SW 1271 (cell line): ENCODE measurements around the gene FLOT1.
A peak's percentile ranks its signal among the peaks of the same experiment; 100 is the strongest.
"Not testable (repeated sequence)": the region's sequence is repeated elsewhere in the genome, so short reads cannot be mapped to it uniquely, and the experiment has no call there.

Experiments
- DNase-seq, 2 experiments: peaks; one replicate each; lab custom pipeline; 2025; lab: John Stamatoyannopoulos, UW

Gene FLOT1

GRCh38 chr6:30723159-30723842 is 19.2 kb downstream of the FLOT1 start:
- DNase-seq: not testable (repeated sequence)

GRCh38 chr6:30722280-30723112 is 20.0 kb downstream of the FLOT1 start:
- peak in 1 of 2 experiments; percentile 76 for DNase-seq

- not testable (repeated sequence) for DNase-seq
Observed at GRCh38 chr6:30722025-30722279, 20.5 kb downstream of the FLOT1 start.

GRCh38 chr6:30721198-30722024 is 21.1 kb downstream of the FLOT1 start:
- DNase-seq: peak; percentile 46 to 86

- DNase-seq: peak in 1 of 2 experiments; percentile 49
Observed at GRCh38 chr6:30720738-30721197, 21.7 kb downstream of the FLOT1 start.

GRCh38 chr6:30719791-30720737 is 22.4 kb downstream of the FLOT1 start, which contains the start of gene TUBB:
Gene TUBB (plus strand): TSS chr6:30720352. CDS start chr6:30720507, 155 bp downstream.
- DNase-seq: peak; percentile 91 to 98

- DNase-seq: no peak
Observed at GRCh38 chr6:30719356-30719755, 23.1 kb downstream of the FLOT1 start.

- DNase-seq: not testable (repeated sequence)
Observed at GRCh38 chr6:30717845-30718720, 24.4 kb downstream of the FLOT1 start.

- DNase-seq: peak; percentile 100
Observed at GRCh38 chr6:30717129-30717844, 25.2 kb downstream of the FLOT1 start, which contains the start of gene MDC1. Gene MDC1 (minus strand): TSS chr6:30717281. CDS start chr6:30715175, 2,106 bp downstream.

GRCh38 chr6:30716879-30717128 is 25.7 kb downstream of the FLOT1 start:
- DNase-seq: no peak

- DNase-seq: no peak
Observed at GRCh38 chr6:30714263-30714662, 28.2 kb downstream of the FLOT1 start.

- no peak for DNase-seq
Observed at GRCh38 chr6:30712441-30712945, 30.0 kb downstream of the FLOT1 start.

GRCh38 chr6:30711758-30712380 is 30.6 kb downstream of the FLOT1 start:
- no peak for DNase-seq

GRCh38 chr6:30709101-30709868 is 33.2 kb downstream of the FLOT1 start:
- no peak for DNase-seq

GRCh38 chr6:30707281-30707850 is 35.1 kb downstream of the FLOT1 start:
- DNase-seq: no peak

- DNase-seq: no peak
Observed at GRCh38 chr6:30705620-30706019, 36.9 kb downstream of the FLOT1 start.

- DNase-seq: no peak
Observed at GRCh38 chr6:30703821-30704220, 38.7 kb downstream of the FLOT1 start.

- no peak for DNase-seq
Observed at GRCh38 chr6:30703011-30703410, 39.5 kb downstream of the FLOT1 start.
